Cardiac muscle cell (in vitro differentiated cells and primary cell): Measurements from ENCODE around the gene HSPB8. TPM values are rescaled to one million over a fixed set of nuclear protein-coding genes. Genes with fewer than 3 reads are reported as not detected.

ENCODE experiments used
- DNase-seq, 2 donors: peaks; one replicate each; pipeline versions ENCODE4 v3.0.0 to v3.0.0-alpha.2; 2010 to 2017; ENCODE audit warnings: low read depth in 1 of 2, low spot score in 1 of 2
- H3K27ac ChIP-seq: fragments of 200-600 bp; sonication (generic); 2 replicates; pipeline ENCODE4 v1.5.1; 2016
- H3K27me3 ChIP-seq: fragments of 200-600 bp; sonication (generic); 2 replicates; pipeline ENCODE4 v1.6.0; 2016; ENCODE audit warnings: control low read depth
- H3K36me3 ChIP-seq: fragments of 200-600 bp; sonication (generic); 2 replicates; pipeline ENCODE4 v1.5.1; 2016; ENCODE audit warnings: control low read depth
- H3K4me1 ChIP-seq: fragments of 200-600 bp; sonication (generic); 2 replicates; pipeline ENCODE4 v1.8.1; 2017; ENCODE audit warnings: low read depth, mild to moderate bottlenecking, mixed run types
- H3K4me3 ChIP-seq: fragments of 200-600 bp; sonication (generic); 2 replicates; pipeline ENCODE4 v1.5.1; 2016; ENCODE audit warnings: mild to moderate bottlenecking
- H3K9me3 ChIP-seq: fragments of 200-600 bp; sonication (generic); 2 replicates; pipeline ENCODE4 v1.5.1; 2017; ENCODE audit warnings: low read depth, mild to moderate bottlenecking, control low read depth
- CTCF ChIP-seq: IDR thresholded peaks from 2 replicates; pipeline ENCODE4 v1.5.1; 2012; ENCODE audit warnings: low read depth, mild to moderate bottlenecking, low read length
- polyA plus RNA-seq: library from polyadenylated mRNA; unstranded; fragments of >200 nt; fragmentation: Nextera tagmentation; extraction: Ambion mirVana; gene quantifications from 2 replicates; pipeline ENCODE4 v1.2.1, GENCODE V29; 2016
- total RNA-seq: library from RNA; depleted of rRNA; stranded (reverse); fragments of >200 nt; gene quantifications from 2 replicates; pipeline ENCODE4 v1.2.3, GENCODE V29; 2016

The HSPB8 gene
- total and polyA plus RNA-seq, 2 experiments from 2014 or later, result 93.5 to 99.2 TPM

DNA sequence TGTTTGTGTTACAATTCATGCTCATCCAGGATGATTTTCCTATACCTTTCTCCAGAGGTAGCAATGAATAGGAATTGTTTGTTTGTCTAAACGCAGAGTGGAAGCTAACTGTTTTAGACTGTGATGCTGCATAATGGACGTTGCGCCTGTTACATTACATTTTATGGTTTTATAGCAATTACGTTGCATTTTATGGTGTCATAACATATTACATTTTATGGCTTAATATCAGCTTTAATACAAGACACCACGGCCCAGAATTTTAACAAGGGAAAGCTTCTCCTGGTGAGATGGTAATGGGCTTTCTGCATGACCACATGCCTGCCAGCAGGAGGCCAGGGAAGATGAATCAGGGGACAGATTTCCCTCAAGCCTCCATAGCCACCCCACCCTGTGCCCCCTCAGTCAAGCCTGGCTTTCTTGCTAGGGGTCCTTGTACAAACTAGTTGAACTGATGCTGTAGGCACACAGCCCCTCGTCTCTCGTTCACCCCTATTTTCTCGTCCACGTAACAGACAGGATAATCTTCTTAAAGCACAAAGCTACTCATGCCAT, 56.5 kb downstream of the HSPB8 start:
- H3K27me3 ChIP-seq, result no peaks in the 10 kb centered on the region
- no peak overlapping the region for H3K27ac ChIP-seq
- no peak overlapping the region for H3K4me3 ChIP-seq
- DNase-seq, result peak in 1 of 2 donors; percentile 32
- TF ChIP-seq CTCF, result no peak
- H3K36me3 ChIP-seq, result no peaks in the 10 kb centered on the region
- H3K4me1 ChIP-seq, result no peaks in the 10 kb centered on the region
- no peaks in the 10 kb centered on the region for H3K9me3 ChIP-seq

DNA sequence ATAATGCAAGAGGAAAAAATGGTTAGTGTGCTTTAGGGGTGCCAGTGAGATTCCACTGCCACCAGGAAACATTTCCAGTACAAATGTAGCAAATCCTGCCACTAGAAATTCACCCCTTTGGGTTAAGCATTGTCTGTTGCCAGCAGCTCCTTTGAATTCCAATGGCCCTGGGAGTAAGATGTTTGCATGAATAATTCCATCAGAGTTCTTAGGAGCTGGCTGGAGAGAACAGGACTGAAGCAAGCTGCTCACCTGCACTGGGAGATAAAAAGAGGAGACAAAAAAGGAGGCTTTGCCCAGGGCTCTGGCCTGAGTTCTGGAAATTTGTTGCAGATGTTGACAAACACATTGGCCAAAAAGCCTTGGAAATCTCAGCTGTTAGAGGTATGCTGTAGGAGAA, 57.6 kb downstream of the HSPB8 start:
- Histone ChIP-seq H3K4me3 (no peak overlapping the region), H3K36me3 (no peaks in the 10 kb centered on the region), H3K4me1 (no peaks in the 10 kb centered on the region), H3K27ac (no peak overlapping the region), H3K27me3 (no peaks in the 10 kb centered on the region), H3K9me3 (no peaks in the 10 kb centered on the region)
- TF ChIP-seq CTCF, result no peak
- no peak for DNase-seq

DNA sequence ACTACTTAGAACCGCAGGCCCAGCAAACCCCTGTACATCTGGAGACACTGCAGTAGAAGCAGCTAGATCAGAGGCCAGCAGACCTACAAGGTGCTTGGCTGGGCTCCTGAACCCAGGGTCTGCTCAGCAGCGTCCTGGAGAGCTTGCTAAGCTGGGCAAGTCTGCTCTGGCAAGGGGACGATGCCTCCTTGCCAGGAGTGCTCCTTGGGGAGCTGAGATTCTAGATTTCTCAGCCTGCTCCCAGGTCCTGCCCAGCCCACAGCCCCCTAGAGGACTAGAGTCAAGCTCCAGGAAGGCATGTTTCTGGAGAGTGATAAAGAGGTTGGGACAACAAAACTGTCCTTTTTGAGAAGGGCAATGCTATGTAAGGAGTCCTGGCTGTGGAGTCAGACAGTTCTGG, 60.3 kb downstream of the HSPB8 start:
- Histone ChIP-seq H3K36me3 (no peaks in the 10 kb centered on the region), H3K9me3 (no peaks in the 10 kb centered on the region), H3K4me1 (no peaks in the 10 kb centered on the region), H3K4me3 (no peak overlapping the region), H3K27me3 (no peaks in the 10 kb centered on the region), H3K27ac (no peak overlapping the region)
- TF ChIP-seq CTCF, result no peak
- no peak for DNase-seq

- no peaks in the 10 kb centered on the region for H3K27me3 ChIP-seq
- DNase-seq, result no peak
- no peaks in the 10 kb centered on the region for H3K9me3 ChIP-seq
- TF ChIP-seq CTCF, result no peak
- no peak overlapping the region for H3K4me3 ChIP-seq
- H3K36me3 ChIP-seq, result no peaks in the 10 kb centered on the region
- no peak overlapping the region for H3K27ac ChIP-seq
- H3K4me1 ChIP-seq, result peaks cover 6% of the 10 kb centered on the region
Measured at GRCh38 chr12:119241049-119241448, 62.3 kb downstream of the HSPB8 start.

DNA sequence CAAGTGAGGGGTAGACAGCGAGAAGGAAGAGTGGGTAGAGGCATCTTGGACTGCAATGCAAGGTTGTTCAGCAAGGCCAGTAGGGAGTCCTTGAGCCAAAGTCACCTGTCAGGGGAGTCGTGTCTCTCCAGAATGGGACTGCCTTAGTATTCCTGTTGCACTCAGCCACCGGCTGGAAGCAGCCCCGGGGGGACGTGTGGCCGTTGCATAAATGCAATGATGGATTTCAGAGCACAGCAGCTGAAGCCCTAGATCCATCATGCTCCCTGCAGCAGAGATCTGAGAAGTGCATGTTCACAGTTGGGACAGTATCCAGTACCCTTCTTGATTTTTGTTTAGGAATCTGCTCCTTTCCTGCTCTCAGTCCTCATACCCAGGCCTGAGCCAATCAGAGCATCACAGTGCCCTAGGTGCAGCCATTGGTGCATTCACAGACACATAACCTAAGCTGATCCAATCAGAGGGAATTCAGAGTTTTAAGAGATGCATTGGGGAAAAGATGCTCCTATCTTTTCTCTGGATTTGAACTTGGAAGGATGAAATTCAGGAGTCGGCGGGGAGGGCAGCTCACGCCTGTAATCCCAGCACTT, 62.9 kb downstream of the HSPB8 start:
- no peak for TF ChIP-seq CTCF
- DNase-seq, result no peak
- Histone ChIP-seq H3K27ac (no peak overlapping the region), H3K36me3 (no peaks in the 10 kb centered on the region), H3K9me3 (no peaks in the 10 kb centered on the region), H3K4me3 (no peak overlapping the region), H3K4me1 (peaks cover 9% of the 10 kb centered on the region), H3K27me3 (no peaks in the 10 kb centered on the region)

Other genes with a start within 250 kb of the HSPB8 start
- gene SRRM4, start 197.4 kb upstream of the HSPB8 start, total RNA-seq, result 0.14 and 0.21 TPM in 2 replicates
- gene SRRM4, start 197.4 kb upstream of the HSPB8 start, polyA plus RNA-seq, result 0.46 and 0.92 TPM in 2 replicates
- gene CCDC60, start 155.8 kb downstream of the HSPB8 start, total RNA-seq, result 12.5 and 15.7 TPM in 2 replicates
- gene CCDC60, start 155.8 kb downstream of the HSPB8 start, polyA plus RNA-seq, result 19.1 and 28.6 TPM in 2 replicates